GM21737 (cell line): Measurements from ENCODE around the gene MGARP.
"Not testable (repeated sequence)": the region's sequence is repeated elsewhere in the genome, so short reads cannot be mapped to it uniquely, and the experiment has no call there.

Experiments
- ATAC-seq: cut with Tn5 transposase; IDR thresholded peaks from one replicate; pipeline ENCODE4 v1.9.1; 2021; ENCODE audit warnings: mild to moderate bottlenecking, moderate library complexity; ENCODE audit not compliant: unreplicated experiment

Gene MGARP

DNA sequence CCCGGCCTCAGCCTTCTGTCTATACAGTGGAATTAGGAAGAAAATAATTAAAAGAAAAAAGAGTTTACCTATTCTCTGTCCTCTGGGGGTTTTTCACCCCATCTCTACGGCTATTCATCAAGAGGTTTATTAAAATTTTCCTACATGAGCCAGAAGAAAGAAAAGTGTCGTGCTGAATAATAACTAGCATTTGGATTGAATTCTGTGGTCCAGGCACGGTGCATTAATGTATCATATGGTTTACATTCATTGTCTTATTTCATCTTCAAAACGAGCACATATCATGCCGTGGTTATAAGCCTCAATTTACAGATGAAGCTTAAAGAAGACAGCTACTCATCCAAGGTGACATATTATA, 15.9 kb upstream of the MGARP start:
- no peak for ATAC-seq

DNA sequence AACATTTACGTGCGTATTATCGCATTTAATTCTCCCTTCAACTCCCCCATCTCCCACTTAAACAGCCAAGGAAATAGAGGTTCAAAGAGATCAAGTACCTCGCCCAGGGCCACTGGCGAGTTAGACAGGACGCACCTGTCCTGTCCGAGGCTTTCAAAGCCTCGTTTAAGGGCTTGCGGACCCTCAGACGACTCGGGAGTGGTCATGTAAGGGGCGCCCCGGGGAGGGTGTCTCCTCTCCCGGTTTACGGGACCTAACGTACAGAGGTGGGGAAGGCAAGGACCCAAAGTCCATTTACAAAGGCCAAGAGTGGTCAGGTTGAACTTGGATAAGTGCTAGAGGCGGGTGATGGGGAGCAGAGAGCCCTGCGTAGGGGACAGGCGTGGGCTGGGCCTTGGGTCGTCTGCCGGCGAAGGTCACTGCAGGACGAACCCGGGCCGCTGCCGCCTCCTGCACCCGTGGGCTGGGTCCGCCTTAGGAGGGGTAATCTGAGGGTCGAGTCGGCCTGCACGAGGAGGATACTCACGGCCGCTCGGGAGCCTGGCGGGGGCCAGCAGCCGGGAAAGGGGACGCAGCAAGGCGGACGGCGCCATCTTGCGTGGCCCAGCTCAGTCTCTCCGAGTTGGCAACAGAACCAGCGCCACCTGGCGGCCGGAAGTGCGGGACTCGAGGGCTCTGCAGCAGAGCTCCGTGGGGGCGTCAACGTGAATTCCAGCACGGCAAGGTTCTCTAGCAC, 15.3 kb upstream of the MGARP start:
- ATAC-seq: peak; percentile 93

DNA sequence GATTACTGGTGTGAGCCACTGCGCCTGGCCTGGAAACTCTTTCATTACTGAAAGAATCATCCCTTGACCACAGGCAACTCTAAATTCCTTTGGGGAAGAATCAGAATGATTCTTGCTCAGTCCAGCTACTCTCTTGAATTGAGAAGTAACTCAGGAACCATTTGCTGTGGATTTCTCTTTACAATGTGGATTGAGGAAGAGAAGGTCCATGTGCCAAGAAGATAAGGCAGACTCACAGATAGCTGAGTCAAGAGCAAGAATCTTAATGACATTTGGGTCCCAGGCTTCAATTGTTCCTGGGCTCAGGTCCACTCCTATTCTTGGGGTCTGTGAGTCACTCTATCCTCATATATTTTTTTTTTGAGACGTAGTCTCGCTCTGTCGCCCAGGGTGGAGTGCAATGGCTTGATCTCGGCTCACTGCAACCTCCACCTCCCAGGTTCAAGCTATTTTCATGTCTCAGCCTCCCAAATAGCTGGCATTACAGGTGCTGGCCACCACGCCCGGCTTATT, 6.2 kb upstream of the MGARP start:
- no peak for ATAC-seq

DNA sequence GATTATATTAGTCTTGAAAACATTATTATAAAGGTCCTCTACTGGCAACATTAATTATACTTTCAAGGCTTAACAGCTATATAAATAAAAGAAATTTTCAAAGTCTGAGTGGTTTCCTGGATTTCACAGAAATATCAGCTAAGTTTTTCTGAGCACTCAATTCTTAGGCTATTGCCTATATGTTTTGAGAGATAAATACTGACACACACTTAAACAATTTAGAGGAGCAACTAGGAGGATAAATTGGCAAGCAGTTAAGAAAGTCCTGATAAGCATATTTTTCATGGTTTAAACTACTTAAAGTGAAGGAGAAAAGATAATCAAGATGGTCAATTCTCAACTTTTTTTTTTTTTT, 2.7 kb upstream of the MGARP start:
- no peak for ATAC-seq

DNA sequence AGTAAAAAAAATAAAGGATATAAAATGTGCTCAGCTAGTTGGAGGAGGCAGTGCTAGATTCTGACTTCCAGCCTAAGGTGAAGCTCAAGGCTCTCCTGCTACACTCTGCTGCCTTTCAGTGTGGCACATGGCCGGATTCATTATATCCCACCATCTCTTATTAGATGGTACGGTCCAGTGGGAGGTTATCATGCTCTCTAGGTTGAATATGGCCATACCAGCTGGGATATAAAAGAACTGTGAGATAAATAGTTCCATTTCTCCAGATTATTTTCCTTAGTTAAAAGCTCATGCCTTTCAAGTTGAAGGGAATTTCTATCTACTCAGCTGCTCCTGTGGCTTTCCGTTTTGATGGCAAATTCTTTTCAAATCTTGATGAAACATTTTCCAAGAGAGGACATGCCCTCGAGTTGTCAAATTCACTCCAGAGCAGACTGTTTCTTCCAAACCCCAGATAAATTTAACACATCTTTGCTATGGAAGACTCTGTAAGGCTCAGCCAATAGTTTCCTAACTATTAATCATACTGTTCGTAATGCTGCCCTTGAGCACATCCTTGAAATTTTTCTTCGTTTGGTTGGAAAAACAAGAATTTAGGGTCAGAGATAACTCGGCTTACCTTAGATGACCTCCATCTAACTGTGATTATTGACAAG, 2.2 kb upstream of the MGARP start:
- ATAC-seq: no peak

DNA sequence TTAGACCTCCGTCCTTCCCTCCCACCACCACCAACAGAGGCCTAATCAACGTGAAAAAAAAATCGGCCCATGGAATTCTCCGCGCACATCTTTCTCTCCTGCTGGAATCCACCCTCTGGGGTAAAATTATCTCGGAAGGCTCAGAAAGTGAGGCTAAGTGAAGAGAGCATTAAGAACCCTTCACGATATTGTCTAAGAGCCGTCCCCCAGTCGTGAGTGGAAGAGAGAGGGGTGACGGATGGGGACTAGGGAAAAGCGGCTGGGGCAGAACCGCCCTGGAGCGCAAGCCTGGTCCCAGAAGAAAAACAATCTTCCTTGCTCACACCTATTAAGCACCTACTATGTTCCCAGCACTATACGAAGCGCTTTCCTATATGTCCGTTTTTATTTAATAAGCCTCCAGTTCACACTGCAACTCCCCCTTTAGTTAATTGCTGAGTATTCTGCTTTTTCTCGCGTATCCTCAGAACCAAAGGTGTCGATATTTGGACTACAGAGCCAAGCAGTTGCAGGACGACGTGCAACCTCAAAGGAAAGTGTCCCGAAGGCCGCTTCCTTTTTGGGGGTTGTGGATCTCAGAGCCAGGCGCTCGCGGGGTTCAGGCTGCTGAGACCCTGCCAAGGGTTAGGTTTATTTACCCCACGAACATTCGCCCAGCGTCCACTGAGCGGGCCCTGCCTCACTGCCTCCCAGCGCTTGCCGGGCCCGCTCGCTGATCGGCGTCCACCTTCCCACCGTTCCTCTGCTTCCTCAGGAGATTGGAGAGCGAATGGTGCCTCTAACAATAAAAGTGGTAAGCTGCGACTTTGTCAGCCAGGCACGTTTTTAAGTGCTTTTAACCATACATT, 889 bp downstream of the MGARP start:
- ATAC-seq: no peak

DNA sequence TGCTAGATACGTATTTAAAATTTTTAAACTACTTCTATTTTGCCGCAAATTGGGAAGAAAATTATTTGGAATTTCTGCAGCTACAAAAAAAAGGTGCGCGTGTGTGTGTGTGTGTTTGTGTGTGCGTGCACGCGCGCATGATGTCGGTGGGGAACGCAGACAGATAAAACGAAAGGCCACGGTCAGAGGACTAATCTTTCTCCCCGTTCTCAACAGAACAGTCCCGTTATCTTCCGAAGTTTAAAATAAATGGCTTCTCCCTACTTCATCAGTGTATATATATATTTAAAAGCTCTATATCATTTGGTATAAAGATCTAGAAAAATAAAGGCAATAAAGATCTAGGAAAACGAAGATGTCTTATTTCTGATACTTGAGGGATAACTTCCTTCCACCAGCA, 1.5 kb downstream of the MGARP start:
- ATAC-seq: no peak

DNA sequence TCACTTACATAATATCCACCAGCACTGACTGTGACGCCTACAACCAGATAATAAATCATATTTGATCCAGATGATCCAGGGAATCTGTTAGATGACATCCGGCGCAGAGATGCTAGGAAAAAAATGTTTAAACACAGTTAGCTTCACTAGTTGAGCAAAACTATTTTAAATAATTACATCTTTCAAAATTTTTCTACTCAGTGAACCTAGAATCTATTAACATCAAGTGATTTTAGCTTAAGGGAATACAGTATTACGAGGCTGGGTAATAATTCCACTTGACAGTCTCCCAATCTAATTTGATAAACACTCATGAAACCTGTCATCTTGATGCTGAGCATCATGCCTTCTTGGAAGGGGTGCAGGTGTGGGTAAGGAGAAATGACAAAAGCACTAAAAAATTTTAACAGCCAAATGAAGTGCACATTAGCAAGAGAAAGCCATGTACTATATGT, 4.7 kb downstream of the MGARP start:
- ATAC-seq: no peak

DNA sequence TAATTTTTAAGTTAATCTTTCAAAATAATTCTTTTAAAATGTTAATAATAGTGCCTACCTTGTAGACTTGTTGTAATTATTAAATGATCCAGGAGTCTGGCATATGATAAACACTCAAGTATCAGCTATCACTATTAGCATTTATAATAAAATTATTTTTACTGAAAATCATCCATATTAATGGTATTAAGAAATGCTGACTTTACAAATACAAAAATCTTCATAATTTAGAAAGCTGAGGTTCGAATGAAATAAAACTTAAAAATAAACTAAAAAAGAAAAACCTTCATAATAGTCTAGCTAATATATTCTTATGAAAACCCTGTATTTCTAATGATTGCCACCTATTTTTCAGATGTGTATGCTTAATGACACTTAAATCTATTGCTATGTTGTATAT, 5.2 kb downstream of the MGARP start:
- ATAC-seq: no peak

DNA sequence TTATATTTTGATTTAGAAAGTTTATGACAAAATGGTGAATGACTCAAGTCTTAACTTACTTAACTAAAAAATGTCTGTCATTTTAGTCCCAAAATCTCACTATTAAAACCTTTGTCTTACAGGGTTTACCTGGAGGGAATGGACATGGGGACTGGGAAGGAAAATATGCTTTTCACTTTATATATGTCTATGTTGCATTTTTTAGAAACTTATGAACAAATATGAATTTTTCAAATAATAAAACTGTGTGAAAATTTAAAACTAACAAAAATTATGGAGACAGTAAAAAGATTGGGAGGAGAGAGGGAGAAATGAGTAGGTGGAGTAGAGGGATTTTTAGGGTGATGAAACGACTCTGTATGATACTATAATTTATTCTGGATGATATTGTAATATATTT, 6.2 kb downstream of the MGARP start:
- no peak for ATAC-seq

DNA sequence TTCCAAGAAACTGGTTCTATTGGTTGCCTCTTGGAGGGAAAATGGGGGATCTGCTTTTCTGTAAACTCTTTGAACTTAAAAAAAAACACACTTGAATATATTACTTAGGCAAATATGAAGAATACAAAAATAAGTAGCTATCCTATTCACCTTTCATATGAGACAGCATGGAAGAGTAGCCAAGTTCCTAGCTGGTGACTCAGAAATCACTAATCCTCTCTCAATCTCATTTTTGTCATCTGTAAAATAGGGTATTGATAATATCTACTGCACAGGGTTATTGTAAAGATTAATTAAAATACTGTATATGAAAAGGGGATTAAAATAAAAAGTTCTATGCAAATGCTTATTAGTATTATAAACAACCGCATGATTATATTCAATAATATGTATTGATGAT, 12.7 kb downstream of the MGARP start:
- ATAC-seq: no peak

DNA sequence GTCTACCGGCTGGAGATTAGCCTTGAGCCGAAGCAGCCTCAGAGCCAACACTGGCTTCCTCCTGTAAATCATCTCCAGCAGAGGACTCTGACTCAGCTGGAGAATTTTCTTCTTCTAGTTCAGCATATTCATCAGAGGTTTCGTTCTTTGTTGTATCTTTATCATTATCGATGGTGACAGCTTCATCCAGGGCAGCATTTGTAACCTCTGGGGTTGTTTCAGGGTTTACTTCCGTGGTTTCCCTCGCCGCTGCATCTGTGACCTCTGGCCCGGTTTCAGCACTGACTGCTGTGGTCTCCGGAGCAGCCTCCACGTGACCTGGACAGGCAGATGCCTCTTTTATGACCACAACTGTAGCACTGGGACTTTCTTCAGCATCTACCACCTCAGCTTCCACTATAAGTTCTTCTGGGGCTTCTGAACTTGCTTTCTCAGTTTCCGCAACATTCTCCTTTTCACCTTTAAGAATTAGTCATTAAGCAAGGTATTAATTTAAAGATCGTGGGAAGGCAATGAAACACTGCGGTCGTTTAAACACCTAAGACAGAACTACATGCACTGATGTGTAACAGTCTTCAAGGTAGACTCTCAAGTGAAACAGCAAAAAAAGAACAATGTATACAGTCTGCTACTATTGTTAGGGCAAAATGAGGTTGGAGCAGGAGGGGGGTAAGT, 13.3 kb downstream of the MGARP start:
- ATAC-seq: peak; percentile 98

DNA sequence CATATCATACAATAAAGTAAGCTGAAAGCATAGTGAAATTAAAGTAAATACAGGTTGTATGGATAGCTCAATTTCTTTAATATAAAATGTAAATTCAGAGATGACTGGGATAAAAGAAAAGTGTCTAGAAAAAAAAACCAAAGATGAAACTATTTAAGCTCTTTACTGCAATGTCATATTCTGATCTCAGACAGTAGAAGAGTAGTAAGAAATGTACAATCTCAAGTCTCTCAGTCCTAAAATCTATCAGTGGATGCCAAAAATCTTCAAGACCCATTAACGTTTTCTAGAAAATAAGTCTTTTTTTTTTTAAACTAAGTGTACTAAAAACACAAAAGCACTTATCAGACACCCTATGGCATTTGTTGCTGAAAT, 13.8 kb downstream of the MGARP start:
- ATAC-seq: no peak

DNA sequence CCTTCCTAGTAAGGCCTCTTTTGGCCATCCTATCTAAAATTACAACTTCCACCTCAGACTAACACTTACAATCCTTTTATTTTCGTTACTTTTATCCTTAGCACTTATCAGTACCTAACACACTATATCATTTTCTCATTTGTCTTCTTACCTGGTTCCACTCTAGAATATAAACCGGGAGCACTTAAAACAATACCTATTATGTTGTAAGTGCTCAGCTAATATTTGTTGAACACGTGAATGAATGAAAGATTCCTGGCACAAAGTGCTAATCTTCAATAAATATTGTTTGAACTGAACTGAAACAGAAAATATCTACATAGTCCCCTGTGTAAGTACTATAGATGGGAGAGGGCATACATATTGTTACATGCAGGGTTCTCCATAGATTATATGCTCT, 14.4 kb downstream of the MGARP start:
- no peak for ATAC-seq

DNA sequence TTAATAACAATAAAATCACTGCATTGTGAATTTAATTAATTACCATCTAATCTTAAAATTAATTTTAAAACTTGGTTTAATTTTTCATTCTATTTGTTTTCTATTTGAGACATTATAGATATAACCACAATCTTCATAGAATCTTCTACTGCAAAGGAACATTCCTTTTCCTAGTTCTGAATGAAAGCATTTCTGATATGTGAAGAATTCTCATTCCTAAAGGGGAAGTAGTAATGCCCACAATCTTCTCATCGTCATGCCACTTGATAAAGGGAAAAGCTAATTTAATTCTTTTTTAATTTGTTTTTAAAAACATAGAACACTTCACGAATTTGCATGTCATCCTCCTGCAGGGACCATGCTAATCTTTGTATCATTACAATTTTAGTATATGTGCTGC, 23.7 kb downstream of the MGARP start:
- no peak for ATAC-seq

DNA sequence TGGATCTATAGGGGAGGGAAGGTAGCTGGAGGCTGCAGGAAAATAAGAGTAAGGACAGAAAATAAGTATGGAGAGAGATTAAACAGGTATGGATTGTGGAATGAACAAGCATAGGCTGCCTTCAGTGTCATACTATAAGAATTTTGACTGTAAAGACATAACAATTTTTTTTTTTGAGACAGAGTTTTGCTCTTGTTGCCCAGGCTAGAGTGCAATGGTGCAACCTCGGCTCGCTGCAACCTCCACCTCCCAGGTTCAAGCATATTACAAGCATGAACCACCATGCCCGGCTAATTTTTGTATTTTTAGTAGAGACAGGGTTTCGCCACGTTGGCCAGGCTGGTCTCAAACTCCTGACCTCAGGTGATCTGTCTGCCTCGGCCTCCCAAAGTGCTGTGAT, 24.4 kb downstream of the MGARP start:
- ATAC-seq: not testable (repeated sequence)

DNA sequence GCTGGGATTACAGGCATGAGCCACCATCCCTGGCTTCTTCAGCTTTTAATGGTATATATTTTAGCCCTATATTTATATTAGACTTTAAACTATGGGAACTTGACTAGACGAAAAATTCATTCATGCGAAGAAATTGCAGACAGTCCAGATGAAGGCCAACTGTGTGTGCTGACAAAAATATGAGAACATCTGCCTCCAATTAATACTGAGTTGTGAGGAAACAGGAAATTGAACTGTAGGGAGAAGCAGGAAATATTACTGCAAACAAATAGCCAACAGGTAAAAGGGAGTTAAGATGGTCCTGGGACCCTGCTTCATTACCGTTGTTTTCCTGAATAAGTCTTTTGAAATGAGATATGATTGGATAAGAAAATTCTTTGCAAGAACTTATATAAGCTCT, 26.3 kb downstream of the MGARP start:
- no peak for ATAC-seq

DNA sequence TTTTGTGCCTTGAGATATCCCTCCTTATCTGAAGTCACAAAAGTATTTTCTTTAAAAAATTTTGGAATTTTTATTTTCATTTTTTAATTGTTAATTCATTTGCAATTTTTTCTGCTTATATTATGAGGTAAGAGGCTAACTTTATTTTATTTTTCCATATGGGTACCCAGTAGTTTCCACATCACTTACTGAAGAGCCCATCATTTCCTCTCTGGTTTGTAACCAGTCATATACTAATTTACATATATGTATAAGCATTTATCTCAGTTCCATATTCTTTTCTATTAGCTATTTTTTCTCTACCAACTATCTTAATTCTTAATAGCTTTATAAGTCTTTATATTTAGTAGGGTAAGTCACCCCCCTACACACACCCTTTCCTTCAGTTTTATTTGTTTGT, 27.0 kb downstream of the MGARP start:
- no peak for ATAC-seq

DNA sequence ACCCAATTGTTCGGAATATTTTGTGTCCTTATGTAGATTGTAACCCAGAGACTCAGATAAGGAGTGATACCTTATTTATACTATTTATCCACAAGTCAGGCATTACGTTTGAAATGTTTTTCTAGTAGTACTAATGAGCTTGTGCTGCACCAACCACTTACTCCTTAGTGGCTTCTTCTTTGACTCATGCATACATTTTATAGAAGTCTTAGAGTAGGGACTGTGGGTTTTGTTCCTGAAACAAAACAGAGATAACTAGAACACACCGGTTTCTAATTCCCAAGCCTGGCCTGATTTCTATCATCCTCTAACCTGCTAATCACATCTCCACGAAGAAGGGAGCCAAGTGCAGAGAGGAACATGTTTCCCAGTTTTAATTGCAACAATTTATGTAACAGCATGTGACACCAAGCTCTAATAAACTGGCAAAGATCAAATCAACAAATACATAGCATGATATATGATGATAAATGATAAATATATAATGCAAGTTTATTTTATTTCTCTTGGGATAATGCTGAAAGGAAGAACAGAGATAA, 32.3 kb downstream of the MGARP start:
- no peak for ATAC-seq

DNA sequence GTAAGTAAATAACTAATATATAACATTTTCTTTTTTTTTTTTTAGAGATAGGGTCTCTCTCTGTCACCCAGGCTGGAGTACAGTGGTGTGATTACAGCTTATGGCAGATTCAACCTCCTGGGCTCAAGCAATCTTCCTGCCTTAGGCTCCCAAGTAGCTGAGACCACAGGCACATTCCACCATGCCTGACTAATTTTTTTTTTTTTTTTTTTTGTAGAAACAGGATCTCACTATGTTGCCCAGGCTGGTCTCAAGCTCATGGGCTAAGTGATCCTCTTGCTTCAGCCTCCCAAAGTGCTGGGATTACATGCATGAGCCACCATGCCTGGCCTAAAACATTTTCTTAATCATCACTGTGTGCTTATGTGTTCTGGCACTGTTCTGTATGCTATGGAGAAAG, 32.8 kb downstream of the MGARP start:
- ATAC-seq: no peak

DNA sequence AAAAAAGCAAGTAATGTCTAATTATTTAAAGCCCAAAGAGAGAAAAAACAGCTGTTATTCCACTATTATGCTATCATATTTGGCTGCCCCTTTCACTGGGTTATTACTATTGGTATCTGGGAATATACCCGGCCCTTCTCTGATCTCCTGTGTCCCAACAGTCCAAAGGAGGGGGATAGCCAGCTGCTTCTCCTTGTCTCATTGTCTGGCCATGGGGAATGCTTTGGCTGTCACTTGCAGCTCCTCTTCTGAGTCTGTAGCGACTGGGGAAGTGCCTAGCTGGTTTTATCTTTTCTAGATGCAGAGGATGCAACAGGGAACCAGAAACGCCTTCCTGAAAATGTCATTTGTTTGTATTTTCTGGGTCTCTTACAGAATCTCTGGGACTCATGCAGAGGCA, 33.9 kb downstream of the MGARP start:
- ATAC-seq: no peak
